NB4 (cell line): ENCODE results near the gene NELL2.

ENCODE experiments used
- CTCF ChIP-seq: IDR thresholded peaks from one replicate; pipeline ENCODE4 v1.5.1; 2012; ENCODE audit warnings: low read depth, low read length
- MAX ChIP-seq: IDR thresholded peaks from 2 replicates; pipeline ENCODE4 v1.6.1; 2011; ENCODE audit warnings: low read depth, low read length
- MYC ChIP-seq: IDR thresholded peaks from 2 replicates; pipeline ENCODE4 v1.6.1; 2011; ENCODE audit warnings: low read depth, low read length
- POLR2A ChIP-seq: IDR thresholded peaks from 2 replicates; pipeline ENCODE4 v1.6.1; 2011; ENCODE audit warnings: mild to moderate bottlenecking; ENCODE audit not compliant: insufficient read length; ENCODE audit errors: extremely low read depth

GRCh38 chr12:44565163-44565562 is 311.0 kb downstream of the NELL2 start:
- no peak for TF ChIP-seq POLR2A
- no peak for TF ChIP-seq CTCF
- no peak for TF ChIP-seq MAX
- no peak for TF ChIP-seq MYC
